HG03439 (cell line): ENCODE results near the gene ADCY5.

Source experiments
- ATAC-seq: cut with Tn5 transposase; IDR thresholded peaks from one replicate; pipeline ENCODE4 v1.9.1; 2021; ENCODE audit warnings: mild to moderate bottlenecking, moderate library complexity; ENCODE audit not compliant: unreplicated experiment

Gene ADCY5

GRCh38 chr3:123292321-123293310 lies 156.3 kb downstream of the ADCY5 start:
- ATAC-seq, result no peak

- no peak for ATAC-seq
These were observed 157.5 kb downstream of the ADCY5 start for GRCh38 chr3:123291404-123291803.

GRCh38 chr3:123290962-123291361 lies 157.9 kb downstream of the ADCY5 start:
- no peak for ATAC-seq

GRCh38 chr3:123290107-123290930 lies 158.6 kb downstream of the ADCY5 start:
- ATAC-seq, result no peak

GRCh38 chr3:123289391-123290106 lies 159.3 kb downstream of the ADCY5 start:
- ATAC-seq, result no peak

GRCh38 chr3:123287962-123288302 lies 161.0 kb downstream of the ADCY5 start:
- ATAC-seq, result no peak

- ATAC-seq, result no peak
These were observed 161.6 kb downstream of the ADCY5 start for GRCh38 chr3:123287051-123287961.

- ATAC-seq, result no peak
These were observed 162.4 kb downstream of the ADCY5 start for GRCh38 chr3:123286308-123287023.

- ATAC-seq, result no peak
These were observed 163.0 kb downstream of the ADCY5 start for GRCh38 chr3:123285931-123286307.

GRCh38 chr3:123285479-123285878 lies 163.4 kb downstream of the ADCY5 start:
- ATAC-seq, result no peak

- no peak for ATAC-seq
These were observed 163.8 kb downstream of the ADCY5 start for GRCh38 chr3:123285066-123285465.

- no peak for ATAC-seq
These were observed 164.4 kb downstream of the ADCY5 start for GRCh38 chr3:123284399-123285010.

GRCh38 chr3:123283657-123284398 lies 165.1 kb downstream of the ADCY5 start:
- ATAC-seq, result no peak

- no peak for ATAC-seq
These were observed 165.8 kb downstream of the ADCY5 start for GRCh38 chr3:123283074-123283473.

- ATAC-seq, result no peak
These were observed 166.4 kb downstream of the ADCY5 start for GRCh38 chr3:123282461-123282860.

- no peak for ATAC-seq
These were observed 167.0 kb downstream of the ADCY5 start for GRCh38 chr3:123281929-123282328.

GRCh38 chr3:123281406-123281805 lies 167.5 kb downstream of the ADCY5 start:
- ATAC-seq, result no peak

- ATAC-seq, result no peak
These were observed 169.8 kb downstream of the ADCY5 start for GRCh38 chr3:123279121-123279520.
